HepG2 (cell line): ENCODE measurements around the gene DUSP5. TPM values are rescaled to one million over a fixed set of nuclear protein-coding genes. Genes with fewer than 3 reads are reported as not detected.

Source experiments
- ATAC-seq: fragments of 200-7000 bp; cut with Tn5 transposase; 3 replicates; pipeline ENCODE4 v1.9.1; 2020; ENCODE audit warnings: mild to moderate bottlenecking, moderate library complexity
- BruUV-seq: library from RNA; stranded (reverse); fragments of 400-500 nt; replicated peaks from 2 replicates; lab custom pipeline; 2021; lab: Mats Ljungman, UMichigan
- CTCF ChIA-PET: fragments of 300-600 bp; formaldehyde crosslinking; extraction: SDS; loops from one replicate; lab custom pipeline; 2021; ENCODE audit warnings: low total read pairs, inconsistent platforms, low intra/inter-chr PET ratio; lab: Yijun Ruan, JAX
- POLR2A ChIA-PET: fragments of 350-600 bp; sonication (Branson Sonifier 250); formaldehyde crosslinking; loops from one replicate; lab custom pipeline; 2020; ENCODE audit warnings: antibody characterized with exemption, inconsistent platforms; lab: Yijun Ruan, JAX
- DNase-seq: peaks from one replicate; pipeline ENCODE4 v3.0.0-alpha.2; 2015; ENCODE audit warnings: low spot score
- FAIRE-seq: peaks from 3 replicates; lab custom pipeline; 2011; peaks lifted over from hg19 to GRCh38; lab: Jason Lieb, UNC
- H2AFZ ChIP-seq: one replicate; pipeline ENCODE4 v1.6.1; 2011; ENCODE audit warnings: low read length, inconsistent platforms
- H3K27ac ChIP-seq: fragments of 300-600 bp; 3 replicates; pipeline ENCODE4 v1.8.0; 2011; ENCODE audit warnings: mixed run types, mild to moderate bottlenecking, mixed read lengths, low read length, inconsistent platforms; ENCODE audit not compliant: insufficient read depth; ENCODE audit errors: extremely low read length
- H3K27me3 ChIP-seq, 2 experiments: fragments of 200-600 bp in 1 of 2; 2 replicates in 1 of 2; 3 replicates in 1 of 2; pipeline versions ENCODE4 v1.6.0 to v1.8.0; 2011; ENCODE audit warnings: low read length in 2 of 2, mild to moderate bottlenecking in 2 of 2, moderate library complexity in 2 of 2, inconsistent platforms in 1 of 2; ENCODE audit not compliant: insufficient read depth in 2 of 2, control insufficient read depth in 1 of 2
- H3K36me3 ChIP-seq, 2 experiments: fragments of 200-600 bp in 1 of 2; replicated peaks in 1 of 2; 2 replicates in 1 of 2; 3 replicates in 1 of 2; pipeline versions ENCODE4 v1.5.1 to v1.8.0; 2011; ENCODE audit warnings: low read length in 2 of 2, inconsistent platforms in 1 of 2; ENCODE audit not compliant: insufficient read depth in 2 of 2, control insufficient read depth in 1 of 2
- H3K4me1 ChIP-seq: 2 replicates; pipeline ENCODE4 v1.5.1; 2012; ENCODE audit warnings: low read length, inconsistent platforms; ENCODE audit not compliant: insufficient read depth
- H3K4me2 ChIP-seq: 2 replicates; pipeline ENCODE4 v1.6.0; 2011; ENCODE audit warnings: low read depth, low read length, inconsistent platforms
- H3K4me3 ChIP-seq, 3 experiments: fragments of 200-600 bp in 1 of 3; sonication (generic), shearing (Covaris generic) in 1 of 3; replicated peaks in 1 of 3; 2 replicates each; pipeline ENCODE4 v1.5.1; 2011 to 2016; ENCODE audit warnings: low read length in 3 of 3, inconsistent platforms in 2 of 3, low read depth in 2 of 3, mild to moderate bottlenecking in 2 of 3, control low read depth in 1 of 3, mixed read lengths in 1 of 3; ENCODE audit not compliant: insufficient read depth in 1 of 3
- H3K79me2 ChIP-seq: one replicate; pipeline ENCODE4 v1.6.1; 2011; ENCODE audit warnings: low read length, inconsistent platforms; ENCODE audit not compliant: insufficient read depth
- H3K9ac ChIP-seq: 2 replicates; pipeline ENCODE4 v1.6.0; 2011; ENCODE audit warnings: mild to moderate bottlenecking, low read depth, low read length, inconsistent platforms; ENCODE audit not compliant: insufficient read depth
- H3K9me3 ChIP-seq: 2 replicates; pipeline ENCODE4 v1.5.1; 2012; ENCODE audit warnings: mild to moderate bottlenecking, low read length
- H4K20me1 ChIP-seq: 2 replicates; pipeline ENCODE4 v1.6.0; 2011; ENCODE audit warnings: inconsistent platforms, mild to moderate bottlenecking, low read length, moderate library complexity; ENCODE audit not compliant: insufficient read depth
- MED1 ChIP-seq: sonication (generic); formaldehyde crosslinking; IDR thresholded peaks from 2 replicates; pipeline ENCODE4 v1.4.0; 2020; ENCODE audit warnings: missing genetic modification reagents
- MED8 ChIP-seq: sonication (generic); formaldehyde crosslinking; IDR thresholded peaks from 2 replicates; pipeline ENCODE4 v1.8.1; 2023; ENCODE audit warnings: mild to moderate bottlenecking, missing genetic modification reagents; ENCODE audit not compliant: insufficient replicate concordance
- NCOR1 ChIP-seq: fragments of 200-600 bp; sonication (generic); IDR thresholded peaks from 2 replicates; pipeline ENCODE4 v1.7.0; 2017; ENCODE audit warnings: antibody characterized with exemption, low read length, borderline replicate concordance
- PAF1 ChIP-seq: IDR thresholded peaks from 2 replicates; pipeline ENCODE4 v1.6.1; 2016; ENCODE audit warnings: missing genetic modification reagents, missing compliant biosample characterization
- PCBP2 ChIP-seq: fragments of 200-400 bp; formaldehyde crosslinking; optimal IDR thresholded peaks from 2 replicates; pipeline ENCODE3; 2018; ENCODE audit warnings: low read length, low read depth; ENCODE audit not compliant: poor library complexity, severe bottlenecking
- TEF ChIP-seq: sonication (generic); formaldehyde crosslinking; IDR thresholded peaks from 2 replicates; pipeline ENCODE4 v1.5.0; 2020; ENCODE audit warnings: missing genetic modification reagents
- TOE1 ChIP-seq: sonication (generic); formaldehyde crosslinking; IDR thresholded peaks from 2 replicates; pipeline ENCODE4 v1.4.0; 2020; ENCODE audit warnings: mild to moderate bottlenecking, missing genetic modification reagents
- ZFP90 ChIP-seq: sonication (generic); formaldehyde crosslinking; IDR thresholded peaks from 2 replicates; pipeline ENCODE4 v1.8.0; 2022; ENCODE audit warnings: missing genetic modification reagents, mild to moderate bottlenecking, inconsistent platforms, borderline replicate concordance
- ZNF333 ChIP-seq: sonication (generic); formaldehyde crosslinking; IDR thresholded peaks from 2 replicates; pipeline ENCODE4 v1.4.0; 2020; ENCODE audit warnings: mild to moderate bottlenecking, missing genetic modification reagents, borderline replicate concordance
- ZNF501 ChIP-seq: sonication (generic); formaldehyde crosslinking; IDR thresholded peaks from 2 replicates; pipeline ENCODE4 v1.5.1; 2020; ENCODE audit warnings: mild to moderate bottlenecking, moderate library complexity, missing genetic modification reagents
- ZNF552 ChIP-seq: sonication (generic); formaldehyde crosslinking; IDR thresholded peaks from 2 replicates; pipeline ENCODE4 v1.9.0; 2022; ENCODE audit warnings: missing genetic modification reagents, mild to moderate bottlenecking, borderline replicate concordance
- ZNF703 ChIP-seq: sonication (generic); formaldehyde crosslinking; IDR thresholded peaks from 2 replicates; pipeline ENCODE4 v1.5.1; 2020; ENCODE audit warnings: missing genetic modification reagents, mild to moderate bottlenecking, moderate library complexity, borderline replicate concordance
- WGBS: methylation state at CpG from one replicate; pipeline ENCODE4 v1.1.6; 2017; ENCODE audit warnings: low lambda C conversion rate; 5-methylcytosine and 5-hydroxymethylcytosine counted together
- in situ Hi-C: cut with HindIII; loops from 2 replicates; pipeline ENCODE4 v1.10.0; 2017; ENCODE audit warnings: low pct_unique_long_range_greater_than_20kb; ENCODE audit not compliant: extremely low pct_ligation_motif_present
- intact Hi-C: fragments of 100-400 bp; cut with micrococcal nuclease; formaldehyde crosslinking; loops from one replicate; pipeline ENCODE4 v1.10.0; 2022; ENCODE audit not compliant: unreplicated experiment
- polyA plus RNA-seq, 8 experiments: library from polyadenylated mRNA; depleted of rRNA in 3 of 8; stranded (reverse) in 7 of 8; unstranded in 1 of 8; fragments of >200 nt; fragmentation: Illumina TruSeq in 4 of 8; extraction: Trizol in 4 of 8; gene quantifications; 2 replicates each; pipeline versions ENCODE4 v1.2.1 to v1.2.3, GENCODE V29; 2011 to 2016; ENCODE audit warnings: low read depth in 4 of 8, missing spikeins in 1 of 8, mixed read lengths in 1 of 8; ENCODE audit not compliant: insufficient read depth in 1 of 8
- total RNA-seq, 5 experiments: library from RNA; depleted of rRNA; stranded (reverse); fragments of >200 nt; fragmentation: Illumina TruSeq; extraction: Trizol; gene quantifications; 2 replicates each; pipeline ENCODE4 v1.2.3, GENCODE V29; 2016; ENCODE audit warnings: low read depth in 1 of 5

The DUSP5 gene
- total and polyA plus RNA-seq, 2 of the 13 experiments (the other 11 are each of a cell fraction or from before 2014, with no cell fraction given): 1.4 to 3.7 TPM

- Histone ChIP-seq H3K4me3 (no peak overlapping the region), H2AFZ (no peak overlapping the region), H3K27ac (no peak overlapping the region), H3K36me3 (no peaks in the 10 kb centered on the region), H3K27me3 (peaks cover 0 to 3% of the 10 kb centered on the region in 2 experiments; a peak in 1 of 5 replicates), H3K79me2 (no peaks in the 10 kb centered on the region), H3K9ac (no peak overlapping the region), H3K4me1 (no peaks in the 10 kb centered on the region), H3K4me2 (no peak overlapping the region), H3K9me3 (no peaks in the 10 kb centered on the region), H4K20me1 (no peaks in the 10 kb centered on the region)
- intact Hi-C loops: loop anchor here (1.0 kb wide), 1 partner anchor 158 kb away; no protein-coding TSS in a partner anchor
- in situ Hi-C loops: loop anchor here (5.0 kb wide), 1 partner anchor 194 kb away; no protein-coding TSS in a partner anchor
- ATAC-seq (no peak), FAIRE-seq (no peak), DNase-seq (no peak)
- TF ChIP-seq MED8 (CRISPR knock-in tag): no peak
- TF ChIP-seq PAF1: no peak
- no peak for TF ChIP-seq ZNF333 (CRISPR knock-in tag)
- whole genome bisulfite sequencing: 12% methylated on average over 6 of the region's 6 CpGs
- POLR2A ChIA-PET: no interaction called here
- BruUV-seq: no TSS peak
- CTCF ChIA-PET: interaction anchor here (1.1 to 3.3 kb wide), 5 partner anchors 157 to 409 kb away, joined by 6 to 27 read pairs (median 12); no protein-coding TSS in a partner anchor
Measured at GRCh38 chr10:110546077-110546476, 48.4 kb downstream of the DUSP5 start.

GRCh38 chr10:110546499-110547110 is 48.9 kb downstream of the DUSP5 start:
- Histone ChIP-seq H3K27ac (no peak overlapping the region), H2AFZ (no peak overlapping the region), H3K36me3 (no peaks in the 10 kb centered on the region), H3K4me3 (no peak overlapping the region), H3K9ac (no peak overlapping the region), H3K27me3 (peaks cover 0 to 3% of the 10 kb centered on the region in 2 experiments; a peak in 1 of 5 replicates), H3K4me2 (no peak overlapping the region), H4K20me1 (no peaks in the 10 kb centered on the region), H3K79me2 (no peaks in the 10 kb centered on the region), H3K4me1 (no peaks in the 10 kb centered on the region), H3K9me3 (no peaks in the 10 kb centered on the region)
- in situ Hi-C loops: loop anchor here (5.0 kb wide), 1 partner anchor 194 kb away; no protein-coding TSS in a partner anchor
- FAIRE-seq (no peak), DNase-seq (no peak), ATAC-seq (no peak)
- POLR2A ChIA-PET: no interaction called here
- TF ChIP-seq ZNF501 (no peak), ZNF703 (CRISPR knock-in tag) (no peak), TEF (no peak), PCBP2 (no peak), NCOR1 (no peak), ZFP90 (CRISPR knock-in tag) (no peak), MED1 (CRISPR knock-in tag) (no peak), TOE1 (CRISPR knock-in tag) (no peak), ZNF552 (no peak)
- WGBS: 28% methylated on average over 7 of the region's 7 CpGs
- BruUV-seq: no TSS peak
- CTCF ChIA-PET: interaction anchor here (1.1 to 3.3 kb wide), 6 partner anchors 11 to 410 kb away, joined by 4 to 27 read pairs (median 10); no protein-coding TSS in a partner anchor
- intact Hi-C loops: loop anchor here (1.0 kb wide), 4 partner anchors 158 to 240 kb away; no protein-coding TSS in a partner anchor
